HT1080 (cell line): ENCODE results near the gene THOC2. TPM values are rescaled to one million over a fixed set of nuclear protein-coding genes. Genes with fewer than 3 reads are reported as not detected.
"Not testable (repeated sequence)": the region's sequence is repeated elsewhere in the genome, so short reads cannot be mapped to it uniquely, and the experiment has no call there.

ENCODE experiments used
- DNase-seq: peaks from one replicate; pipeline ENCODE4 v3.0.0-alpha.2; 2015; ENCODE audit warnings: low read depth
- polyA plus RNA-seq, 2 experiments: library from polyadenylated mRNA; depleted of rRNA; stranded (reverse); fragments of >200 nt; gene quantifications; 2 replicates each; pipeline ENCODE4 v1.2.3, GENCODE V29; 2015
- total RNA-seq: library from RNA; depleted of rRNA; stranded (reverse); fragments of >200 nt; shearing (Covaris generic); gene quantifications from 2 replicates; pipeline ENCODE4 v1.2.3, GENCODE V29; 2014; rRNA removed

Gene THOC2, protein sequence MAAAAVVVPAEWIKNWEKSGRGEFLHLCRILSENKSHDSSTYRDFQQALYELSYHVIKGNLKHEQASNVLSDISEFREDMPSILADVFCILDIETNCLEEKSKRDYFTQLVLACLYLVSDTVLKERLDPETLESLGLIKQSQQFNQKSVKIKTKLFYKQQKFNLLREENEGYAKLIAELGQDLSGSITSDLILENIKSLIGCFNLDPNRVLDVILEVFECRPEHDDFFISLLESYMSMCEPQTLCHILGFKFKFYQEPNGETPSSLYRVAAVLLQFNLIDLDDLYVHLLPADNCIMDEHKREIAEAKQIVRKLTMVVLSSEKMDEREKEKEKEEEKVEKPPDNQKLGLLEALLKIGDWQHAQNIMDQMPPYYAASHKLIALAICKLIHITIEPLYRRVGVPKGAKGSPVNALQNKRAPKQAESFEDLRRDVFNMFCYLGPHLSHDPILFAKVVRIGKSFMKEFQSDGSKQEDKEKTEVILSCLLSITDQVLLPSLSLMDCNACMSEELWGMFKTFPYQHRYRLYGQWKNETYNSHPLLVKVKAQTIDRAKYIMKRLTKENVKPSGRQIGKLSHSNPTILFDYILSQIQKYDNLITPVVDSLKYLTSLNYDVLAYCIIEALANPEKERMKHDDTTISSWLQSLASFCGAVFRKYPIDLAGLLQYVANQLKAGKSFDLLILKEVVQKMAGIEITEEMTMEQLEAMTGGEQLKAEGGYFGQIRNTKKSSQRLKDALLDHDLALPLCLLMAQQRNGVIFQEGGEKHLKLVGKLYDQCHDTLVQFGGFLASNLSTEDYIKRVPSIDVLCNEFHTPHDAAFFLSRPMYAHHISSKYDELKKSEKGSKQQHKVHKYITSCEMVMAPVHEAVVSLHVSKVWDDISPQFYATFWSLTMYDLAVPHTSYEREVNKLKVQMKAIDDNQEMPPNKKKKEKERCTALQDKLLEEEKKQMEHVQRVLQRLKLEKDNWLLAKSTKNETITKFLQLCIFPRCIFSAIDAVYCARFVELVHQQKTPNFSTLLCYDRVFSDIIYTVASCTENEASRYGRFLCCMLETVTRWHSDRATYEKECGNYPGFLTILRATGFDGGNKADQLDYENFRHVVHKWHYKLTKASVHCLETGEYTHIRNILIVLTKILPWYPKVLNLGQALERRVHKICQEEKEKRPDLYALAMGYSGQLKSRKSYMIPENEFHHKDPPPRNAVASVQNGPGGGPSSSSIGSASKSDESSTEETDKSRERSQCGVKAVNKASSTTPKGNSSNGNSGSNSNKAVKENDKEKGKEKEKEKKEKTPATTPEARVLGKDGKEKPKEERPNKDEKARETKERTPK (N-terminal part only)
- 34.9 and 35.9 TPM in 2 replicates for total RNA-seq
- polyA plus RNA-seq (2015; cell fraction: cytosol; rRNA removed), result 37.6 and 39.8 TPM in 2 replicates
- 256 and 269 TPM in 2 replicates for polyA plus RNA-seq (2015; cell fraction: nucleus; rRNA removed)

DNA sequence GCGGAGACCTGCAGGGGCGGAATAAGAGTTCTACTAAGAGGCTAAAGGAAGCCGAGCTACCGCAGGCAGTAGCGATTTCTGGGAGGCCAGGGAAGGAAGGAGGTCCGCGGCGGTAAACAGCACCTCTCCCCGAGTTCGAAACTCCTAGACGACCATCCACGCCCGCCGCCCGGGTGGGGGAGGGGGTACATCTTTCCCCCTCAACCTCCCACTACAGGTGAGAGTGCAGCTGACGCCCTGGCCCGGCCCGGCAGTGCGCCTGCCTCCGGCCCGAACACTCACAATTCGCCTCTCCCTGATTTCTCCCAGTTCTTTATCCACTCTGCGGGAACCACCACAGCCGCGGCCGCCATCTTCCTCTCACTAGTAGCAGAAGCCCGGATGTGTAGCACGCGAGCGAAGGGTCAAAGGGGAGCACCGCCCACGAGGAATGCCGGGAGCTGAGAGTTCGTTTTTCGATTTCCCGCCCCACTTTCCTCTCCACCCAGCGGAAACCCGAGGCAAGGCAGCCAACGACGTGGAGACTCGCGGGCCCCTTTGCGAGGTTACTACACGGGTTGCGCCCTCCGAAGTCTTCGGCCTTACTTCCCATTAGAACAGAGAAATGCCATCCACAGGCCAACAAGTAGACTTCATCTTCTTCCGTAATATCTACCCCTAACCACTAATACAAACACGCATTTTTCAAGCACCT is at the start of gene THOC2:
Gene THOC2 (minus strand): TSS at position 383 of the 694 bp plus-strand sequence. CDS start 30 bp downstream, at position 353.
- DNase-seq, result peak; percentile 84

DNA sequence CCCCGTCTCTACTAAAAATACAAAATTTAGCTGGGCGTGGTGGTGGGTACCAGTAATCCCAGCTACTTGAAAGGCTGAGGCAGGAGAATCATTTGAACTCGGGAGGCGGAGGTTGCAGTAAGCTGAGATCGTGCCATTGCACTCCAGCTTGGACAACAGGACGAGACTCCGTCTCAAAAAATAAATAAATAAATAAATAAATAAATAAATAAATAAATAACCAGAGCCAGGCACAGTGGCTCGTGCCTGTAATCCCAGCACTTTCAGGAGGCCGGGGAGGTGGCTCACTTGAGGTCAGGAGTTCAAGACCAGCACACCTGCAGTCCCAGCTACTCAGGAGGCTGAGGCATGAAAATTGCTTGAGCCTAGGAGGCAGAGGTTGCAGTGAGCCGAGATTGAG is 48.9 kb upstream of the THOC2 start:
- DNase-seq, result not testable (repeated sequence)

DNA sequence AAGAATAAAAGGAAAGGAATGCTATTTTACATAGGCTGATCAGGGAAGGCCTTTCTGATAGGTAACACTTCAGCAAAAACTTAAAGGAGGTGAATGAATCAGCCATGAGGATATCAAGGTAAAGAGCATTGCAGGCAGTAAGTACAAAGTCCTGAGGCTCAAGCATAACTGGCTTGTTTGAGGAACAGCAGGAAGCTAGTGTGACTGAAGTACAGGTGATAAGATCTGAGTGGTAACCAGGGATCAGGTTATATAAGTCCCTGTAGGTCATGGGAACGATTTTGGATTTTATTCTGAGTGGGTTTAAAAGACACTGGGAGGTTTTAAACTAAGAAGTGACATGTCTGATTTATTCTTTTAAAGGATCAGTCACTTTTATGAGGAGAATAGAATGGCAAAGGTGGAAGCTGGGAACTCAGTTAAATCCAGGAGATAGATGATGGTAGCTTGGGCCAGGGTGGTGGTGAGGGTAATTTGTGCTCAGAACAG is 47.1 kb upstream of the THOC2 start:
- no peak for DNase-seq

DNA sequence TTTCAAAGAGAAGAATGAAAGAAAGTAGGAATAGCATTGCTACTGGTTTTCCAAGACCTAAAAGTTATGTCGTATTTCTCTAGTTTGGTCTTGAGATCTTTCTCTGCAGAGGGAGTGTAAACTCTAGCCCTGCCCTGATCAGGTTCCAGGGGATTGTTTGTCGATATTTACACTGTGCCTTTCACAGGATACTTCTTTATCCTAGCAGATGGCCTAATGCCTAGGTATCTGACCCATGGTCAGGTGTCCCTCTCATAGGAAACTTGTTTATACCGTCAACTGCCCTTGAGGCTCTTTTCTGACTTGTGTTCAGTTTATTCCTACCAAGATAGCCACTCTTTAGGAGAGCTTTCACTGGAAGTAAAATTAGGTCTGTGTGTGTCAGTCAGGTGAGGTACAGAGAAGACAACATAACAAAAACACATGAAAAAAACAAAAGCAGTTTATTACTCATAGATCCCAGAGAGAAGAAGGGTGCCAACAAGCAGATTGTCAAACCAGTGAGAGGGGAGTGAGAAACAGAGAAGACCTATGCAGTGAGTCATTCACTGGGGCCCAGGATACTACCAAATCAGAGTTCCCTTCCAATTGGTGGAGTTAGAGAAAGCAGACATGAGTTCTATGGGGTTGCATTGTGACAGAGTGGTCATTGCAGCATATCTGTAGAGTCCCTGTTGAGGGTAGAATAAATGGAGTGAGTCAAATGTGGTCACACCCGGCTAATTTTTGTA is 40.6 kb upstream of the THOC2 start:
- no peak for DNase-seq

- no peak for DNase-seq
Observed at GRCh38 chrX:123771449-123772064, 38.7 kb upstream of the THOC2 start.

DNA sequence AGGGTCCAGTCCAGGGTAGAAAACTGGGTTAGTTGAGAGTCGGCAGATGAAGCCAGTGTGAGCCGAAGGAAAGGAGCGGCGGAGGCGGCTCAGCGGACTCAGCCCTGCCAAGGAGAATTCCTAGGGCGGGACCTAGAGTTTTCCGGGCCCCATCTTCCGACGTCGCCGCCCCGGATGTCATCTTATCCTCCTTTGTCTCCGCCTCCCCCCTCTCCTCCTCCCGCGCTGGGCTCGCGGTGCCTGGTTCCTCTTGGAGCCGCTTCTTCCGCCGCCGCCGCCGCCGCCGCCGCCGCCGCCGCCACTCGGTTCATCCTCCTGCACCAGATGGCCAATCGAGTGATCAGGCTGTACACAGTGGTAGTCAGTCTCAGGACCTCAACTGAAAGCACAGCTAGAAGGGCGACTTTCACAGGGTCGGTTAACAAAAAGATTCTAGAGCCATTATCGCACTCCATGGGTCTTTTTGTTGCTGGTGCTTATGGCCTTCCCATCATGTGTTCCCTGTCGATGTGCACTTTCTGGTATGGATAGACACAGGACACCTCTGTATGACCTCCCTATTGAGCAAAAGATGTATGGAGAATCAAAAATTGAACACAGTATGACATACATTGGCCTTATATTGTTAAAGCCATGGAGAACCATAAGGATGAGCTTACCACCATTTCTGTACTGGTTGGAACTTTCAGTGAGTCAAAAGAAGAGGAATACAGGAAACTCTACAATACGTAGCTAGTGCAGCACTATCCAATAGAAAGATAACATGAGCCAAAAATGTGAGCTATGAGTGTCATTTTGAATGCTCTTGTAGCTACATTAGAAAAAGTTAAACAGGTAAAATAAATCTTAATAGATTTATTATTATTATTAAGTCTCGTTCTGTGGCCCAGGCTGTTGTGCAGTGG is 32.4 kb upstream of the THOC2 start:
- DNase-seq, result peak; percentile 86

GRCh38 chrX:123759849-123760248 is 27.0 kb upstream of the THOC2 start:
- DNase-seq, result not testable (repeated sequence)

DNA sequence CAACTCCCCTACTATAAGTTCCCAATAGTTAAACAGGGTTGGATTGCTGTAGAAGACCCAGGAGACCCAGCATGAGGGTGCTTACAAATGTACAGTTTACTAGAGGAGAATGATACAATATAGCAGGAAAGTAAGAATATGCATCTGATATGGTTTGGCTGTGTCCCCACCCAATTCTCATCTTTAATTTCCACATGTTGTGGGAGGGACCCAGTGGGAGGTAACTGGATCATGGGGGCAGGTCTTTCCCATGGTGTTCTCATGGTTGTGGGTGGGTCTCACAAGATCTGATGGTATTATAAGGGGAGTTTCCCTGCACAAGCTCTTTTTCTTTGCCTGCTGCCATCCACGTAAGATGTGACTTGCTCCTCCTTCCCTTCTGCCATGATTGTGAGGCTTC is 24.9 kb upstream of the THOC2 start:
- DNase-seq, result not testable (repeated sequence)

GRCh38 chrX:123756320-123756719 is 23.5 kb upstream of the THOC2 start:
- DNase-seq, result no peak

DNA sequence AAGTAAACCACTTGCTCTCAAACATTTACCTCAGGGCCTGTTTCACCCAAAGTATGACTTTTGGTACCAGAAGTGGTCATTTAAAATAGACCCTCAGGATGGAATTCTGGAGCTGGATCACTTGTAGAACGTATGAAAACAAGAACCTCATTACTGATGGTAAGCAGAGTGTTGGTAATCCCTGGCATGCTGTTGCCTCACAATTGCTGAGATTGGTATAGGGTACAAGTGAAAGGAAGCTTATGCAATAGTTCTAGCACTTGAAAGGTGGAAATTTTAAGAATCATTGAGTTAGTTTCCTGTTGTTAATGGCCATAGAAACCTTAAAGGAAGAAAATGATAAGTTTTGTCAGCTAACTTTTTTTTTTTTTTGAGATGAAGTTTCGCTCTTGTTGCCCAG is 22.3 kb upstream of the THOC2 start:
- no peak for DNase-seq

DNA sequence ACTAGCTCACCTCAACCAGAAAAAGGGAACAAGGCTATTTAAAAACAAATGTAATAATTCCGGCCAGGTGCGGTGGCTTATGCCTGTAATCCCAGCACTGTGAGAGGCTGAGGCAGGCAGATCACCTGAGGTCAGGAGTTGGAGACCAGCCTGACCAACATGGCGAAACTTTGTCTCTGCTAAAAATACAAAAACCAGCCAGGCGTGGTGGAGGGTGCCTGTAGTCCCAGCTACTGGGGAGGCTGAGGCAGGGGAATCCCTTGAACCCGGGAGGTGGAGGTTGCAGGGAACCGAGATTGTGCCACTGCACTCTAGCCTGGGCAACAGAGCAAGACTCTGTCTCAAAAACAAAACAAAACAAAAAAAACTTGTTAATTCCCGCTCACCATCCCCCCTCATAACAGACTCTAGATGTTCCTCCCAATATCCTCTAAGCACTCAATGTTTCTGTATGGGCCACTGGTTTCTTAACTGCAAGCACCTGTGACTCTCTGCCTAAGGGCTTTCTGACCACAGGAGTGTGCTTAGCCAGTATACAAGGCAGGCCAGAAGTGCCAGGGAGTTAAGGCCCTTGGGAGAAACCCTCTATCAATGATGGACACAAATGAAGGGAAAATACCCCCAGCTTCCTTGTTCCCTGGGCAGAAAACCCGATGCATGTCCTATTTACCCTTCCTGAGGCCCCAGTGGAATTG is 21.0 kb upstream of the THOC2 start:
- no peak for DNase-seq

- no peak for DNase-seq
Observed at GRCh38 chrX:123749643-123750042, 16.8 kb upstream of the THOC2 start.

DNA sequence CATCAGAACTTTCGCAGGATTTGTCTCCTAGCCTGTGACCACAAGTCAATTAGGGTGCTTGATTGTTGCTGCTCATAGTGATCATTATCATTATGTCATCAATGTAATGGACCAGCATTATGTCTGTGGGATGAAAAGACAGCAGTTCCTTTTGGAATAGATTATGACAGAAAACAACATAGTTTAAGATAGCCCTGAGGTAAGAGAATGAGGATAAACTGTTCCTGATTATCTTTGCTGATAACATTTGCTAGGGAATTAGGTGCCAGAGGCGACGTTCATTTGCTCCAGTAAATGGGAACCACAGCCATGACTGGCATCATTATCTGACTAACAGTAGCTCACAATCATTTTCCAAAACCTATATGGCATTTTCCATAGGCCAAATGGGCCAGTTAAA is 12.7 kb upstream of the THOC2 start:
- DNase-seq, result no peak

DNA sequence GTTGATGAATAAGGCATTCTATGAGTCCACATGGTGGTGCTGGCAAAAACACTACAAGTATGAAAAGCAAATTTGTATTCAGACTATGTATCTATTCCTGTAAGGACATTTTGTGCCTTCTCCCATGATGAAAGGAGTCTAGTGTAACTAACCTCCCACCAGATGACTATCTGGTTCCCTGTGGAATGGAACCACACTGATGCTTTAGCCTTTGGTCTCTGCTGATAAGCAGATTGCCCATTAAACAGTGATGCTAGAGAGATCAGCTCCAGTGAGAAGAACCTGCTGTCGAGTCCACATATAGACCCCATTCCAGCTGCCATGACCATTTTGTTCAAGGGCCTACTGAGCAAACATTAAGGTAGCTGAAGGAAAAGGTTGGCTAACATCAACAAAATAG is 10.5 kb upstream of the THOC2 start:
- no peak for DNase-seq

GRCh38 chrX:123742440-123742839 is 9.6 kb upstream of the THOC2 start:
- DNase-seq, result no peak

- DNase-seq, result no peak
Observed at GRCh38 chrX:123740536-123740935, 7.7 kb upstream of the THOC2 start.

- no peak for DNase-seq
Observed at GRCh38 chrX:123740006-123740405, 7.2 kb upstream of the THOC2 start.

- no peak for DNase-seq
Observed at GRCh38 chrX:123739474-123739873, 6.6 kb upstream of the THOC2 start.
